ENCODE data around the gene CYP26A1.

The CYP26A1 gene

GRCh38 chr10:93126483-93127052 is 52.9 kb downstream of the CYP26A1 start:
- no peak for DNase-seq
